ENCODE data around the gene UFSP2.

DNA sequence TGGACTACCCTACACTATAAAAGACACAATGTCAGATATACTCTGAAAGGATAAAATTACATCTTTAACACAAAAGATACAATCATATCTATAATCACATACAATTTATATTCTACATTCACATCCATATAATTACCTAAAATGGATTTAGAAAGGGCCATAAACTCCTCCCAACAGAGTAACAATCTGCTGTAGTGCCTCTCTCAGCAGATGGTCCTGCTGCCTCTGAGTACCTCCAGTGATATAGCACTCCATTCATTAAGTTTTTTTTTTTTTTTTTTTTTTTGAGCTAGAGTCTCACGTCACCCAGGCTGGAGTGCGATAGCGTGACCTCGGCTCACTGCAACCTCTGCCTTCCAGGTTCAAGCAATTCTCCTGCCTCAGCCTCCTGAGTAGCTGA is 21.7 kb downstream of the UFSP2 start:
- TF ChIP-seq NFE2L2 (IDR thresholded peaks at IDR 0.05; ENCODE audit: low read depth, low read length) (no peak), MXI1 (IDR thresholded peaks at IDR 0.05; ENCODE audit: borderline replicate concordance, low read depth, low read length) (no peak)
- TF ChIP-seq, protein P1, sequence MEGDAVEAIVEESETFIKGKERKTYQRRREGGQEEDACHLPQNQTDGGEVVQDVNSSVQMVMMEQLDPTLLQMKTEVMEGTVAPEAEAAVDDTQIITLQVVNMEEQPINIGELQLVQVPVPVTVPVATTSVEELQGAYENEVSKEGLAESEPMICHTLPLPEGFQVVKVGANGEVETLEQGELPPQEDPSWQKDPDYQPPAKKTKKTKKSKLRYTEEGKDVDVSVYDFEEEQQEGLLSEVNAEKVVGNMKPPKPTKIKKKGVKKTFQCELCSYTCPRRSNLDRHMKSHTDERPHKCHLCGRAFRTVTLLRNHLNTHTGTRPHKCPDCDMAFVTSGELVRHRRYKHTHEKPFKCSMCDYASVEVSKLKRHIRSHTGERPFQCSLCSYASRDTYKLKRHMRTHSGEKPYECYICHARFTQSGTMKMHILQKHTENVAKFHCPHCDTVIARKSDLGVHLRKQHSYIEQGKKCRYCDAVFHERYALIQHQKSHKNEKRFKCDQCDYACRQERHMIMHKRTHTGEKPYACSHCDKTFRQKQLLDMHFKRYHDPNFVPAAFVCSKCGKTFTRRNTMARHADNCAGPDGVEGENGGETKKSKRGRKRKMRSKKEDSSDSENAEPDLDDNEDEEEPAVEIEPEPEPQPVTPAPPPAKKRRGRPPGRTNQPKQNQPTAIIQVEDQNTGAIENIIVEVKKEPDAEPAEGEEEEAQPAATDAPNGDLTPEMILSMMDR (conservative IDR thresholded peaks at IDR 0.05; ENCODE audit: low read depth, low read length), result no peak

Measured in IMR-90 (cell line).